Measurements from ENCODE around the gene RANGRF. TPM values are rescaled to one million over a fixed set of nuclear protein-coding genes. Genes with fewer than 3 reads are reported as not detected.
"Not testable (repeated sequence)": the region's sequence is repeated elsewhere in the genome, so short reads cannot be mapped to it uniquely, and the experiment has no call there.

The RANGRF gene, protein sequence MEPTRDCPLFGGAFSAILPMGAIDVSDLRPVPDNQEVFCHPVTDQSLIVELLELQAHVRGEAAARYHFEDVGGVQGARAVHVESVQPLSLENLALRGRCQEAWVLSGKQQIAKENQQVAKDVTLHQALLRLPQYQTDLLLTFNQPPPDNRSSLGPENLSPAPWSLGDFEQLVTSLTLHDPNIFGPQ
- total RNA-seq (2014; rRNA removed; shearing (Covaris generic)), result 13.9 and 18.4 TPM in 2 replicates

DNA sequence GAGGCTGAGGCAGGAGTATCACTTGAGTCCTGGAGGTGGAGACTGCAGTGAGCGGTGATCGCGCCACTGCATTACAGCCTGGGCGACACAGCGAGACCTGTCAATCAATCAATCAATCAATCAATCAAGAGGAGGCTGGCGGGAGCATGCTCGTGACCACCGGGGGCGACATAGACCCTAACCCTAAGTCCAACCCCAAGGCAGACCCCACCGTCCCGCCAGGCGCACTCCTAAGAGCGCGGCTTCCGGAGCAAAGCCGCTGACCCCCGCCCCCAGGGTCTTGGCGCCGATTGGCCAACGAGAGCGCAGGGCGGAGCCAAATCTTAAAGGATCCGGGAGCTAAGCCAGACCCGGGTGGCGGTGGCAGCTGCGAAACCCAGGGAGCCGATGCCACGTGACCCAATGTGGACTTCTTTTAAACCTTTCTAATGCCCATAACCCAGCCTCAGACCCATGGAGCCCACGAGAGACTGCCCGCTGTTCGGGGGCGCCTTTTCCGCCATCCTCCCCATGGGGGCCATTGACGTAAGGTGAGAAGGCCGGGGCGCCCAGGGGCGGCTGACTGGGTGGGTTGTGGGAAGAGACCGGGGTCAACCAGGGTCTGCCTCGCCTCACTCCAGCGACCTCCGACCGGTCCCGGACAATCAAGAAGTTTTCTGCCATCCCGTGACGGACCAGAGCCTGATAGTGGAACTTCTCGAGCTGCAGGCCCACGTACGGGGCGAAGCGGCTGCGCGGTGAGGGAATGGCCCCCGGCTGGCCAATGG lies at the start of gene RANGRF:
RANGRF (plus strand) TSS at position 335 of the 767 bp plus-strand sequence; CDS start at position 454, 119 bp downstream.
- peak; percentile 76 for DNase-seq (ENCODE audit: low spot score)

- DNase-seq (ENCODE audit: low spot score), result no peak
These were observed 44.6 kb upstream of the RANGRF start for GRCh38 chr17:8243827-8244226.

DNA sequence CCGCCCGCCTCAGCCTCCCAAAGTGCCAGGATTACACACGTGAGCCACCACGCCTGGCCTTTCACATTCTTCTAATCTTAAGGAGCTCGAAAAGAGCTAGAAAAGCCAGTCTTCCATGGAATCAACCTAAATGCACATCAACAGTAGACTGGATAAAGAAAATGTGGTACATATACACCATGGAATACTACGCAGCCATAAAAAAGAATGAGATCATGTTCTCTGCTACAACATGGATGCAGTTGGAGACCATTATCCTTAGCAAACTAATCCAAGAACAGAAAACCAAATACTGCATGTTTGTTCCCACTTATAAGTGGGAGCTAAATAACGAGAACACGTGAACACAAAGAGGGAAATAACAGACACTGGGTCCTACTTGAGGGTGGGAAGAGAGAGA lies 43.7 kb upstream of the RANGRF start:
- no peak for DNase-seq (ENCODE audit: low spot score)

DNA sequence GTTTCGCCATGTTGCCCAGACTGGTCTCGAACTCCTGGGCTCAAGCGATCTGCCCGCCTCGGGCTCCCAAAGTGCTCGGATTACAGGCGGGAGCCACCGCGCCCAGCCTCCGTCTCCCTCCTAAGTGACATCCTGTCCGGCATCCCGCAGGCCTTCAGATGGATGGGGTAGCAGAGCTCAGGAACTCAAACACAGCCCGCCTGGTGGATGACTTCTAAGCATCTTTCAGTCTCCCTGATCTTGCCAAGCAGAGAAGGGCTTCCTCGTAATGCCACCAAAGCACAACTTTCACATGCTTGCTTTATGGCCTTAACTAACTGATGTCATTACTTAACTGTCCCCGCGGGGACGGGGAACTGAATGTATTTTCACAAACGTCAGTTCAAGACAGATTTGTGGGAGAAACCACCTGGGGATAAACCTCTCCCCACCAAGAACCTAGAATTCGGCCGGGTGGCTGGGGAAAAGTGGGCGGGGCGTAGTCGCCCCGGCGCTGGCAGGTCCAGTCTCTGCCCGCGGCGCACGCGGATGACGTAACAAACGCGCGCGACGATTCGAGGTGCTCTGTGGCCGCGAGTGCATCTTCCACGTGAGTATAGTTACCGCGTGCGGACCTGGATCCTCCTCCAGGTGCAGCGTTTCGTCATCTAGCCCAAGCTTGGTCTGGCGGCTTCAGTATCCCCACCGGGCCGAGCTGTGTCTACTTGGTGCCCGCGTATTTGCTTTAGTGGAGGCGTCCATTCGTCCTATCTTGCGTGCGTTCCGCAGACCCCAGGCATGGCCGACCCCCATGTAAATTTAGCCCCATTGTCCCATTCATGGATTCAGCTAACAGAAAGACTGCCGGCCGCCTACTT lies 39.5 kb upstream of the RANGRF start, which contains the start of gene PFAS:
PFAS (plus strand) TSS at position 539 of the 857 bp plus-strand sequence. CDS start 4,649 bp downstream, outside the sequence.
- DNase-seq (ENCODE audit: low spot score), result peak; percentile 94

DNA sequence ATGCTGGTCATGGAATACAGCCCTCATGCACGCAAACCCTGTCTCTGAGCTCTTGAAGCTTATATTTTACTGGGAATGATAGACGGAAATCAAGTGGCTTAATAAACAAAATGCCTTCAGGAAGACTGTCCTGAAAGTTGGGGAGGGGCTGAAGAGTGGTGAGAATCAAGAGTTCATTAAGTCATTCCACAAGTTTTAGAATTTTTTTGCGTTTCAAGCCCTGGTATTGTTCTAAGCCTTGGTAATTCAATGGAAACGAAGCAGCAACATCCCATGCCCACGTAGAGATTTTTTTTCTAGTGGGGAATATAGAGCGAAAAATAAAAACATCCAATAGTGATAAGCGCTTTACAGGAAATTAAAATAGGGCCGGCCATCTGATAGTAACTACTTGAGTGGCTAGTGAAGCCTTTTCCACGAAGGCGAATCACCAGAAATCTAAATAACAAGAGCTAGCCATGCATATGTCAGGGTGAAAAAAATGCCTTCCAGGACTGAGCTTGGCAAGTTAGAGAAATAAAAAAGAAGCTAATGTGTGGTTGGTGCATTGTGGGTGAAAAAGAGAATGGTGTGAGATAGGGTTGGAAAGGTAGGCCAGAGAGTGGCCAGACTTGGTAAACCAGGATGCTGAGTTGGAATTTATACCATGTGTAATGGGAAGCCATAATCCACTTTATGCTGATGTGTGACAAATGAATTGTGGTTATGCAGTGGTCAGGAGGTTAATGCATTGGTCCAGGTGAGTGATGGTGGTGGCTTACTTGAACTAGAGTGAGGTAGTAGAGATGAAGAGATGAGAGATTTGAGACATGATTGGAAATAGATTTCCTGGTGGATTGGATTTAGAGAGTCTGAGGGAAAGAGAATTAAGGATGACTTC lies 38.6 kb upstream of the RANGRF start:
- DNase-seq (ENCODE audit: low spot score), result peak; percentile 32

DNA sequence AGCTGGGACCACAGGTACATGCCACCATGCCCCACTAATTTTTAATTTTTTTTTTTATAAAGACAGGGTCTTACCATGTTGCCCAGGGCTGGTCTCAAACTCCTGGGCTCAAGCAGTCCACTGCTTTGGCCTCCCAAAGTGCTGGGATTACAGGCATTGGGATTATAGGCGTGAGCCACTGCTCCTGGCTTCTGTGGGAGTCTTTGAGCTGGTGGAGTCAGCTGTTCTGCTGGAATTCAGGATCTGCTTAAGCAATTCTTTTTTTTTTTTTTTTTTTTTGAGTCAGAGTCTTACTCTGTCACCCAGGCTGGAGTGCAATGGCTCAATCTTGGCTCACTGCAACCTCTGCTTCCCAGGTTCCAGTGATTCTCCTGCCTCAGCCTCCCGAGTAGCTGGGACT lies 37.1 kb upstream of the RANGRF start:
- DNase-seq (ENCODE audit: low spot score), result not testable (repeated sequence)

- no peak for DNase-seq (ENCODE audit: low spot score)
These were observed 34.7 kb upstream of the RANGRF start for GRCh38 chr17:8253801-8254200.

DNA sequence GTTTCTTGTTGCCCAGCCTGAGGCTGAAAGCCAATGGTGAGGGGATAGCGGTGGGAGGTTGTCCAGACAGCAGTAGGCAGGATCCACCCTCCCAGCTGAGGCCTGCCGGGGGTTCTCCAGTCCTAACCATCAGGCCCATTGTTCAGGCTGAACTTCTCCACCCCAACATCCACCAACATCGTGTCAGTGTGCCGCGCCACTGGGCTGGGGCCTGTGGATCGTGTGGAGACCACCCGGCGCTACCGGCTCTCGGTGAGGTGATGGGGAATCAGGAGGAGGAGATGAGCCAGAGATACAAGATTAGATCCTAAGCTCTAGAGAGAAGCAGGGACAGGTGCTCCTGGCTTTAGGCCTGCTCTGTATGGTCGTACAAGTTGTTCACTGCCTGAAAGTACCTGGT lies 33.6 kb upstream of the RANGRF start:
- no peak for DNase-seq (ENCODE audit: low spot score)

DNA sequence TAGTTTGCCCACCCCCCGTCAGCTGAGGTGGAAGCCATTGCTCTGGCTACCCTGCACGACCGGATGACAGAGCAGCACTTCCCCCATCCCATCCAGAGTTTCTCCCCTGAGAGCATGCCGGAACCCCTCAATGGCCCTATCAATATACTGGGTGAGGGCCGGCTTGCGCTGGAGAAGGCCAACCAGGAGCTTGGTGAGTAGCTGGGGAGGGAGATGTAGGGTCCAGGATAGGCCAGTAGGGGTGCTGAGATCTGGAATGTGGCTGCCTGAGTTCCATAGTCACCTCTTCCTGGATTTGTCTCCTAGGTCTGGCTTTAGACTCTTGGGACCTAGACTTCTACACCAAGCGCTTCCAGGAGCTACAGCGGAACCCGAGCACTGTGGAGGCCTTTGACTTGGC lies 33.0 kb upstream of the RANGRF start:
- no peak for DNase-seq (ENCODE audit: low spot score)

- DNase-seq (ENCODE audit: low spot score), result no peak
These were observed 32.2 kb upstream of the RANGRF start for GRCh38 chr17:8256291-8256690.

DNA sequence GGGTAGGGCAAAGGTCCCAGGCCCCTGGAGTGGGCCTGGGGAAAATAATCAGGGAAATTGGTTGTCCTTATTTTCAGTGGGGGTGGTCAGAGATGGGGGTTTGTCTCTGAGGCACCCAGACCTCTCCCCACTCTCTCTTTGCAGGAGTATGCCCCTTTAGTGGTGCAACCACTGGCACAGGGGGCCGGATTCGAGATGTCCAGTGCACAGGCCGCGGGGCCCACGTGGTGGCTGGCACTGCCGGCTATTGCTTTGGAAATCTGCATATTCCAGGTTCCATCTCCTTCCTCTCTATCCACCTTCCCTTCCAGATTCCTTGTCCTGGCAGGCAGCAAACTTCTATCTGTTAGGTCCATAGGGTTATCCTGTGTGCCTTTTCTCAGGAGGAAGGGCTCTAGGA lies 31.8 kb upstream of the RANGRF start:
- no peak for DNase-seq (ENCODE audit: low spot score)

- DNase-seq (ENCODE audit: low spot score), result no peak
These were observed 30.7 kb upstream of the RANGRF start for GRCh38 chr17:8257801-8258200.

DNA sequence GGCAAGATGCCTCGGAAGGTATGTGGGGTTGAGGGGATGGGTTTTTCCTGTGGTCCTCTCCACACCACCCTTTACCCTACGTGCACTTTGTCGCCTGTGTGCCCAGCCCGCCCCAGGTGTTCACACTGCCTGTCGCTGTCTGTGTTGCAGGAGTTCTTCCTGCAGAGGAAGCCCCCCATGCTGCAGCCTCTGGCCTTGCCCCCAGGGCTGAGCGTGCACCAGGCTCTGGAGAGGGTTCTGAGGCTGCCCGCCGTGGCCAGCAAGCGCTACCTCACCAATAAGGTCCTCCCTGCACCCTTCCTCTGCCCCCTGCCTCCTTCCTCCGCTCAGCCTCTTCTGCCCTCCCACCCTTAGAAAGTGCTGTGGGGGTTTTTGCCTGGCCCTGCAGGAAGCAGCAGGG lies 24.1 kb upstream of the RANGRF start:
- DNase-seq (ENCODE audit: low spot score), result no peak

GRCh38 chr17:8264836-8265542 lies 23.5 kb upstream of the RANGRF start:
- no peak for DNase-seq (ENCODE audit: low spot score)

GRCh38 chr17:8266648-8267479 lies 21.6 kb upstream of the RANGRF start:
- DNase-seq (ENCODE audit: low spot score), result no peak

DNA sequence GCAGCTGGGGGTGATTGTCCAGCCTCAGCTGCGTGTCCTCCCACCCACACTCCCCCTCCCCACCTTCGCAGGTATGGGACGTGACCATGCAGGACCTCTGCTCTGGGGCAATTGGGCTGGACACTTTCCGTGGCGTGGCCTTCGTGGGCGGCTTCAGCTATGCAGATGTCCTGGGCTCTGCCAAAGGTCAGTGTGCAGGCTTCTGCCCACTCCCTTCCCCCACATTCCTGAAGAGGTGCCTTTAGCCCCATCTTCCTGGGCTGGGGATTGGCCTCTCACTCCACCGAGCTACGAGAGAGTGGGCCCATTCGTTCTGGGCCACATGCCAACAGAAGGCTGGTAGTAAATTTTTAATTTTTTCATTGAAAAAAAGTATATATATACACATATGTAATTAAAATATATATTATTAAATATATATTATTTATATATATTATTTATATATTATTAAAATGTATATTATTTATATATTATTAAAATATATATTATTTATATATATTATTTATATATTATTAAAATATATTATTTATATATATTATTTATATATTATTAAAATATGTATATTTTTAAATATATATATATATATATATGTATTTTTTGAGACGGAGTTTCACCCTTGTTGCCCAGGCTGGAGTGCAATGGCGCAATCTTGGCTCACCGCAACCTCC lies 20.9 kb upstream of the RANGRF start:
- no peak for DNase-seq (ENCODE audit: low spot score)

DNA sequence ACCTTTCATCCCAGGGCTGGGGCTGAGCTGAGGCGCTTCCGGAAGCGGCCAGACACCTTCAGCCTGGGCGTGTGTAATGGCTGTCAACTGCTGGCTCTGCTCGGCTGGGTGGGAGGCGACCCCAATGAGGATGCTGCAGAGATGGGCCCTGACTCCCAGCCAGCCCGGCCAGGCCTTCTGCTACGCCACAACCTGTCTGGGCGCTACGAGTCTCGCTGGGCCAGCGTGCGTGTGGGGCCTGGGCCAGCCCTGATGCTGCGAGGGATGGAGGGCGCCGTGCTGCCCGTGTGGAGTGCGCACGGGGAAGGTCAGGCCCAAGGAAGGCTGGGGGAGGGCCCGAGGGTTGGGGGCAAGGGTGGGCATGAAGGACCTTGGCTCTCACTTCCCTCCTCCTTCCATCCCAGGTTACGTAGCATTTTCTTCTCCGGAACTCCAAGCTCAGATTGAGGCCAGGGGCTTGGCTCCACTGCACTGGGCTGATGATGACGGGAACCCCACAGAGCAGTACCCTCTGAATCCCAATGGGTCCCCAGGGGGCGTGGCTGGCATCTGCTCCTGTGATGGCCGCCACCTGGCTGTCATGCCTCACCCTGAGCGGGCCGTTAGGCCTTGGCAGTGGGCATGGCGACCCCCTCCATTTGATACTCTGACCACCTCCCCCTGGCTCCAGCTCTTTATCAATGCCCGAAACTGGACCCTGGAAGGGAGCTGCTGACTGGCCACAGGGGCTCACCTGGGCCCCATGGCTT lies 19.7 kb upstream of the RANGRF start:
- no peak for DNase-seq (ENCODE audit: low spot score)

DNA sequence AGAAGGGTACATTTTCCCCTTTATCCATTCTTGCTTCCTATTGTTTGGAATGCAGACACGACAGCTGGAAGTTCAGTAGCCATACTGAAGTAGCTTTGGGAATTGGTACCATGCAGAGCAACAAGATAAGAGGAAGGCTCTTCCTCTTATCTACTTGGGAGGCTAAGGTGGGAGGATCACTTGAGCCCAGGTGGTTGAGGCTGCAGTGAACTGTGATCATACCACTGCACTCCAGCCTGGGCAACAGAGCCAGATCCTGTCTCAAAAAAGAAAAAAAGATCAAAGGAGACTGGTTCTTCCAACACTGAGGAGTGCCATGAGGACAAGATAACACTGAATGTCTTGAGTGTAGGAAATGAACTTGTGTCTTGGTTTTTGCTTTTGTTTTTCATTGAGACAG lies 16.0 kb upstream of the RANGRF start:
- DNase-seq (ENCODE audit: low spot score), result no peak

Measured in HT-29 (cell line).